K562 (cell line): ENCODE data around the gene SH3PXD2B.

Experiments
- BCL6 ChIP-seq: fragments of 250-450 bp; sonication (Bioruptor Pico); IDR thresholded peaks from 2 replicates; pipeline ENCODE4 v1.4.0; 2020
- CEBPB ChIP-seq: fragments of 450-650 bp; IDR thresholded peaks from 2 replicates; pipeline ENCODE4 v1.6.1; 2016; ENCODE audit warnings: missing genetic modification characterization, missing compliant biosample characterization
- SMARCC2 ChIP-seq: fragments of 450-650 bp; IDR thresholded peaks from 2 replicates; pipeline ENCODE4 v1.6.1; 2017; ENCODE audit warnings: antibody characterized with exemption, moderate library complexity, mild to moderate bottlenecking, low read depth

- TF ChIP-seq BCL6 (CRISPR knock-in tag) (no peak), SMARCC2 (no peak), CEBPB (tag) (no peak)
Observed at GRCh38 chr5:172491481-172491880, 37.2 kb upstream of the SH3PXD2B start.
